NT2/D1 (cell line): ENCODE data around the gene ATP6V1G2.

Experiments
- DNase-seq: peaks from one replicate; pipeline ENCODE4 v3.0.0-alpha.2; 2011; ENCODE audit warnings: low read depth, low spot score
- H3K27me3 ChIP-seq: 2 replicates; pipeline ENCODE4 v1.6.0; 2011; ENCODE audit warnings: mild to moderate bottlenecking; ENCODE audit not compliant: insufficient read length, insufficient read depth
- H3K36me3 ChIP-seq: 2 replicates; pipeline ENCODE4 v1.6.1; 2011; ENCODE audit warnings: mild to moderate bottlenecking, low read length, mixed read lengths; ENCODE audit not compliant: insufficient read depth, insufficient read length
- H3K4me1 ChIP-seq: 2 replicates; pipeline ENCODE4 v1.5.1; 2011; ENCODE audit not compliant: insufficient read depth, insufficient read length
- H3K4me3 ChIP-seq: 2 replicates; pipeline ENCODE4 v1.5.1; 2011; ENCODE audit warnings: low read depth; ENCODE audit not compliant: insufficient read length
- H3K9ac ChIP-seq: 2 replicates; pipeline ENCODE4 v1.6.0; 2011; ENCODE audit warnings: low read depth; ENCODE audit not compliant: insufficient read length
- H3K9me3 ChIP-seq: 2 replicates; pipeline ENCODE4 v1.5.1; 2011; ENCODE audit warnings: mild to moderate bottlenecking, low read length; ENCODE audit not compliant: insufficient read depth
- SUZ12 ChIP-seq: IDR thresholded peaks from 2 replicates; pipeline ENCODE4 v1.6.1; 2011; ENCODE audit not compliant: insufficient read length, insufficient read depth; ENCODE audit errors: extremely low read depth
- YY1 ChIP-seq: IDR thresholded peaks from 2 replicates; pipeline ENCODE4 v1.6.1; 2011; ENCODE audit not compliant: insufficient read length, insufficient read depth
- ZNF274 ChIP-seq: IDR thresholded peaks from 2 replicates; pipeline ENCODE4 v1.6.1; 2011; ENCODE audit warnings: mild to moderate bottlenecking, low read depth, low read length

The ATP6V1G2 gene

GRCh38 chr6:31545291-31545690, 1.1 kb downstream of the ATP6V1G2 start:
- no peak overlapping the region for H3K4me3 ChIP-seq
- peaks cover 7% of the 10 kb centered on the region for H3K4me1 ChIP-seq
- TF ChIP-seq YY1 (no peak), ZNF274 (no peak), SUZ12 (no peak)
- peak overlapping the region; percentile 76 for H3K9ac ChIP-seq
- peaks cover 24% of the 10 kb centered on the region for H3K36me3 ChIP-seq
- H3K27me3 ChIP-seq, result no peaks in the 10 kb centered on the region
- no peaks in the 10 kb centered on the region for H3K9me3 ChIP-seq
- no peak for DNase-seq

GRCh38 chr6:31544676-31545075, 1.7 kb downstream of the ATP6V1G2 start:
- no peaks in the 10 kb centered on the region for H3K9me3 ChIP-seq
- no peaks in the 10 kb centered on the region for H3K27me3 ChIP-seq
- H3K4me1 ChIP-seq, result peaks cover 10% of the 10 kb centered on the region
- no peak overlapping the region for H3K9ac ChIP-seq
- DNase-seq, result no peak
- no peak for TF ChIP-seq YY1
- no peak for TF ChIP-seq SUZ12
- TF ChIP-seq ZNF274, result no peak
- no peak overlapping the region for H3K4me3 ChIP-seq
- H3K36me3 ChIP-seq, result peaks cover 29% of the 10 kb centered on the region

DNA sequence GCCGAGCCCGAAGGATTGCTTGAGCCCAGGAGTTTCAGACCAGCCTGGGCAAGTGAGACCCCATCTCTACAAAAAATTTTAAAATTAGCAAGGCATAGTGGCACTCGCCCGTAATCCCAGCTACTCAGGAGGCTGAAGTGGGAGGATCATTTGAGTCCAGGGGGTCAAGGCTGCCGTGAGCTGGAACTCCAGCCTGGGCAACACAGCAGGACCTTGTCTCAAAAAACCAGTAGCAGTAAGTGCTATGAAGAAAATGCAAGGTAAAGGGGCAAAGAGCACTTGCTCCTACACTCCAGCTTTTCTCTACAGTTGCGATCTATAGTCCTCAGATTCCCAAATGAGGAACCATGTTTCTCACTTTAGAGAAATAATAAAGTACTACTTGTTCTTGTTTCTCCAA, 2.8 kb downstream of the ATP6V1G2 start:
- no peak for DNase-seq
- Histone ChIP-seq H3K4me1 (peaks cover 10% of the 10 kb centered on the region), H3K36me3 (peaks cover 35% of the 10 kb centered on the region), H3K4me3 (no peak overlapping the region), H3K9ac (peak overlapping the region; percentile 32), H3K9me3 (no peaks in the 10 kb centered on the region), H3K27me3 (no peaks in the 10 kb centered on the region)
- TF ChIP-seq YY1, result no peak

DNA sequence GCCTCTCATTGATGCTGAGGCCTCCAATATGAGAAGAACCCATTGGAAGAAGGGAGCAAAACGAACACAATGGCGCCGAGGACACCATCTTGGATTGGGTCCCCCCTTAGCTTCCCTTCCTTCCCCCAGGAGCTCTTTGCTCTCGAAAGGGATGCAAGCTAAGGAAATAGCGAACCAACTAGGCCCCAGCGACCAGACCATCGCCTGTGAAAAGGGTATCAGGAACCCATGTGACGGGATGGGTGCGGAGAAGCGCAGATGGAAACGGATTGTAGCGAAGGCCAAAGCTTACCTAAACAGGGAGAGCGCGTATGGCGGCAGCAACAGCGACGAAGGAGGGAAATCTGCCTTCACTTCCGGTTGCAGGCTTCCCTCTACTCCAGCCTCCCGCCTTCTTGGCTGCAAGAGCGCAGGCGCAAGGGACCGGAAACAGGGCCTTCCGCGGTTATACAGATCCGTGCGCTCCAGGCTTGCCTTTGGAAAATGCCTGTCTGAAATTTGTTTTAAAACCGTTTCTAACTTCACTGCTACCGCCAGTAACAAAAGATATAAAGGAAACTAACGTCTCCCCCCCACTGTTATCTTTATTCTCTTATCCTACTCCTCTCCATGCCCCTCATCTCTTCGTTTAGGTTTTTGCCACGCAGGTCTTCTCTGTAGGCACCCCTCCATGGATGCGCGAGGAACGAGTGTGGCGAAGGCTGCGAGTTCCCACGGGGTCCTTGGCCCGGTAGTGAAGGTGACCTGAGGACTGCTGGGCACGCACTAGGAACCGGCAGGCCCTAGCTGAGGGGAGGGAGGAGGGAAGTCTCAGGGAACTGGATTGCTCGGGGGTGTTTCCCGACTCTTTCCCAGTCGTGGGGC, 4.5 kb downstream of the ATP6V1G2 start, which contains the start of gene DDX39B:
Gene DDX39B, minus strand, starts transcription at position 346 of the 864 bp plus-strand sequence. CDS start 1,471 bp downstream, outside the sequence.
- Histone ChIP-seq H3K4me1 (peaks cover 6% of the 10 kb centered on the region), H3K27me3 (no peaks in the 10 kb centered on the region), H3K4me3 (peak within 1 kb of the TSS; percentile 66), H3K36me3 (peaks cover 45% of the 10 kb centered on the region), H3K9me3 (no peaks in the 10 kb centered on the region), H3K9ac (peak within 1 kb of the TSS; percentile 86)
- TF ChIP-seq SUZ12 (no peak), YY1 (peak; percentile 62), ZNF274 (no peak)
- DNase-seq, result peak; percentile 89

DNA sequence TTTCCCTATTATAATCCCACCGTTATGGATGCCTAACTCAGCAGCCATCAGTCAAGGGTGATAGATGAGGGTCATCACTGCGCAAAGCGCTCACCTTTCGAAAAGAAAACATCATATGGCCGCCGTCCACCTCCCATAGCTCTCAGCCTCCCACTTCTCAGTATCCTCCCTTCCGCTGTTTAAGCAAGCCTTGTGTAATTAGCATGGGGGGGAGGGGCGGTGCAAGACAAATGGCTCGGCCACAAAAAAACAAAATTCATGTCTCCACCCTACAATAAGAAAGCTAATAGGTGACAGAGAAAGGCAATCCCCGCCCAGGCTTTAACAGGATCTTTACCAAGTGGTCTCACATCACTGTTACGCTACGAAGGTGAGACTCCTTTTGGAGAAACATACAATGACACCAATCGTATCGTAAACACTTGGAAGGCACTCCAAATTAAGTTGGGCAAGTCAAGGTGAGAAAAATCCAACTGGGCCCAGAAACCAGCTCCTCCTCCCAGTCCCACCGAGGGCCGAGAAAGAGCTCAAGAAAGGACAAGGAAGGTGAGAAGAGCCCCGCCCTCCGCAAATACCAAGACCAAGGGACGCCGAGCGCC, 5.2 kb downstream of the ATP6V1G2 start:
- Histone ChIP-seq H3K36me3 (peaks cover 52% of the 10 kb centered on the region), H3K9ac (peak overlapping the region; percentile 86), H3K4me1 (peaks cover 6% of the 10 kb centered on the region), H3K9me3 (no peaks in the 10 kb centered on the region), H3K4me3 (peak overlapping the region; percentile 66), H3K27me3 (no peaks in the 10 kb centered on the region)
- TF ChIP-seq ZNF274 (no peak), YY1 (no peak), SUZ12 (no peak)
- peak; percentile 35 for DNase-seq

DNA sequence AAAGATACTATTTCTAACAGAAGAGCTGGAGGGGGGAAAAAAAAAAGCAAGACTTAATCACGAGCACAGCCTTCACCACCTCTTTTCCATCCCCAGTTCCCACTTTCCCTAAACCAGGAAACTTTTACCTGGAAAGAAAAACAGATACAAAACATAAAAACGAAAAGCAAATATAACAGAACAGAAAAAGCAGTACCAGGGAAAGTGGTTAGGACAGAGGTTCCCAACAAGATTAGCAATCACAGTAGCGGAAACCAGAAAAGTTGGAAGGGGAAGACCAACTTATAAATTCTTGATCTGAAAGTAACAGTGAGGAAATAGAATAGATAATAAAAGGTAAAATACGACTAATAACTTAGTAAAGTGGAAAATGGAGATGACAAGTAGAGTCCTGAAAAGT, 5.8 kb downstream of the ATP6V1G2 start:
- DNase-seq, result no peak
- Histone ChIP-seq H3K36me3 (peaks cover 57% of the 10 kb centered on the region), H3K4me1 (peaks cover 3% of the 10 kb centered on the region), H3K9me3 (no peaks in the 10 kb centered on the region), H3K9ac (peak overlapping the region; percentile 86), H3K4me3 (peak overlapping the region; percentile 66), H3K27me3 (no peaks in the 10 kb centered on the region)
- no peak for TF ChIP-seq ZNF274
- no peak for TF ChIP-seq YY1
- no peak for TF ChIP-seq SUZ12

GRCh38 chr6:31538805-31539400, 7.5 kb downstream of the ATP6V1G2 start:
- TF ChIP-seq ZNF274 (no peak), SUZ12 (no peak), YY1 (no peak)
- H3K9me3 ChIP-seq, result no peaks in the 10 kb centered on the region
- H3K9ac ChIP-seq, result no peak overlapping the region
- peaks cover 74% of the 10 kb centered on the region for H3K36me3 ChIP-seq
- H3K4me1 ChIP-seq, result peaks cover 6% of the 10 kb centered on the region
- no peak overlapping the region for H3K4me3 ChIP-seq
- no peak for DNase-seq
- no peaks in the 10 kb centered on the region for H3K27me3 ChIP-seq
